RWPE1 (cell line): ENCODE results near the gene USP13.

Source experiments
- CTCF ChIA-PET: fragments of 350-600 bp; sonication (Branson Sonifier 250); formaldehyde crosslinking; extraction: SDS; loops from one replicate; lab custom pipeline; 2021; lab: Yijun Ruan, JAX
- POLR2A ChIA-PET: fragments of 400-600 bp; formaldehyde crosslinking; extraction: SDS; loops from one replicate; lab custom pipeline; 2020; ENCODE audit warnings: antibody characterized with exemption; ENCODE audit not compliant: low non-redundant PET; lab: Yijun Ruan, JAX
- DNase-seq: peaks from one replicate; pipeline ENCODE4 v3.0.0; 2012; ENCODE audit warnings: low spot score
- H3K27ac ChIP-seq: fragments of 450-650 bp; 2 replicates; pipeline ENCODE4 v1.5.1; 2017
- TF ChIP-seq, protein P1 (sequence below): fragments of 450-650 bp; conservative IDR thresholded peaks from 2 replicates; pipeline ENCODE4 v1.5.1; 2017; ENCODE audit warnings: low read depth, mild to moderate bottlenecking

USP13 gene

DNA sequence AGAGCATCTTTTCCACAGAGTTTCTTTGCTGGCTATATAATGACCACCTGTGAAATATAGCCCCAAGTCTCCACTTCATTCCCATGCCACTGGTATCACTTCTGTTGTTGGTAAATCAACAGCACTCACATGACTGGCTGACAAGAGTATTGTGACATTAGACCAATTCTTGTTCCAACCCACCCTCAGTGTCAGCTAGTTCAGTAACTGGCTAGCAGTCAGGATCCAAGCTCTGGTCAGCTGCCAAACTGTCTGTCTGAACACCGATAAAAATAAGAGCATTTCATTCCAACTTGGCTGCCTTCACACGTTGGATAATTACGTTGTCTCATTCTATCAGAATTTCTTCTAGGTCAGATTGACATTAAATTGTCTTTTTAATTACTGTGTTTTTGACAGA is 166.5 kb downstream of the USP13 start:
- ChIA-PET CTCF (no interaction called here), POLR2A (no interaction called here)
- H3K27ac ChIP-seq = no peak overlapping the region
- no peak for DNase-seq
- TF ChIP-seq, protein P1, sequence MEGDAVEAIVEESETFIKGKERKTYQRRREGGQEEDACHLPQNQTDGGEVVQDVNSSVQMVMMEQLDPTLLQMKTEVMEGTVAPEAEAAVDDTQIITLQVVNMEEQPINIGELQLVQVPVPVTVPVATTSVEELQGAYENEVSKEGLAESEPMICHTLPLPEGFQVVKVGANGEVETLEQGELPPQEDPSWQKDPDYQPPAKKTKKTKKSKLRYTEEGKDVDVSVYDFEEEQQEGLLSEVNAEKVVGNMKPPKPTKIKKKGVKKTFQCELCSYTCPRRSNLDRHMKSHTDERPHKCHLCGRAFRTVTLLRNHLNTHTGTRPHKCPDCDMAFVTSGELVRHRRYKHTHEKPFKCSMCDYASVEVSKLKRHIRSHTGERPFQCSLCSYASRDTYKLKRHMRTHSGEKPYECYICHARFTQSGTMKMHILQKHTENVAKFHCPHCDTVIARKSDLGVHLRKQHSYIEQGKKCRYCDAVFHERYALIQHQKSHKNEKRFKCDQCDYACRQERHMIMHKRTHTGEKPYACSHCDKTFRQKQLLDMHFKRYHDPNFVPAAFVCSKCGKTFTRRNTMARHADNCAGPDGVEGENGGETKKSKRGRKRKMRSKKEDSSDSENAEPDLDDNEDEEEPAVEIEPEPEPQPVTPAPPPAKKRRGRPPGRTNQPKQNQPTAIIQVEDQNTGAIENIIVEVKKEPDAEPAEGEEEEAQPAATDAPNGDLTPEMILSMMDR = no peak

DNA sequence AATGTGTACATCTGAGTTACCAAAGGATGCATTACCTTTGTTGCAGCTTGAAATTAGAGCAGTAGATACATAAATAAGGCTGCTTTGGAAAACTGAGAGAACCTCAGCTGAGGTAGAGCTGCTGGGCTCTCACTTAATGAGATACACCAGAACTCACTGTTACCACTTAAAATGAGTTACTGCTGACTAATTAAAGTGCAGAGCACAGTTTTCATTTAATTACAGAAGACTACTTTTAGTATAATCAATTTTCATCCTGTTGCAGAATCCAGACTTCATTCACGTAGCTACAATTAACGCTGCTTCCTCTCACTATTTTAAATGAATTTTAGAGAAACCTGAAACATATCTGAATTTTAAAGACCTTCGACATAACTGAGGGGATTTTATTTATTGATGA is 169.5 kb downstream of the USP13 start:
- ChIA-PET POLR2A (no interaction called here), CTCF (interaction anchor here (0.6 kb wide), 1 partner anchor 383 kb away, joined by 3 read pairs; no protein-coding TSS in a partner anchor)
- no peak for DNase-seq
- no peak overlapping the region for H3K27ac ChIP-seq
- TF ChIP-seq, protein P1 = no peak

DNA sequence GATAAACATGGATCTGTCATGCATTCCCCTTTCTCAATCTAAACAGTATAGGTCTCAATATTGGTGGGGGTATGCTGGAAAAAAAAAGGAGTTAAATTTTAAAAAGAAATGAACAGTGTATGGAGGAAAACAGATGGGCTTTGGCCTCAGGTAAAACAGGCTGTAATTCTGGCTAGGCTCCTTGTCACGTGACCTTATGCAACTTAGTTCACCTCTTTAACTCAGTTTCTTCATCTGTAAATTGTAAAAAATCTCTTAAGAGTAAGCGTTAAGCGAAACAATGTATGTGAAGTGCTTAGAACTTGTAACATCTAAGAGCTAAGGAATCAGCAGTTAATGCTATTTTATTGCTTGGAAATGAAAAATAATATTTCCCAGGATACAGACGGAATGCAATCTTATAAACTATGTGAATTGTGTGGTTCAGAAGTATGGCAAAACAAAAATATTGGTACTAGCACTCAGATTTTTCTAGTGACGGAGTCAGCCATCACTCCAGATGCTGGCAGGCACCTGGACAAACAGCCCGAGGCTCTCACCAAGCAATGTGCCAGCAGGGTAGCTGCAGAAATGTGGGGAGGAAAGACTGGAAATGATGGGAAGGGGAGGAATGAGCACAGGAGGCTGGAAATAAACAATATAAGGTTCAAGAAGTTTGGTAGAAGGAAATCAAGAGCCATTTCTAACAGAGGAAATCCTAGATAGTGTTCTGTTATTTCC is 172.8 kb downstream of the USP13 start:
- no peak for DNase-seq
- ChIA-PET CTCF (no interaction called here), POLR2A (no interaction called here)
- TF ChIP-seq, protein P1 = no peak
- H3K27ac ChIP-seq = no peak overlapping the region

DNA sequence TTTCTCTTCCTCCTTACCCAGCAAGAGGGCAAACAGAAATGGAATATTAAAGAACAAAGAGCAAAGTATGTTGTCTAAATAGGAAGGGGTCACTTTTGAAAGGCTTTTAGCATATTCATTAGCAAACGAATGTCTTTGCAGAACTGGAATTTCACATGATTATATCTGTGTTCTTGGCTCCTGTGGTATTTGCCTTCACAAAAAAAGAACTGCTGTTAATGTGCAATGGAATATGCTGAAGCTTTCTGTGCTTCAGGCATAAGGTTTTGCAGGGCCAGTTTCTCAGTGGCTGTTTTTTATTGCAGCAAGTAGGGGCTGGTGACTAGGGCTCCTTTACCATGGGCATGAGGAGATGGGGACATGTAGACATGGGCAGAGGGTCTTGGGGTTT is 173.4 kb downstream of the USP13 start:
- ChIA-PET POLR2A (no interaction called here), CTCF (no interaction called here)
- TF ChIP-seq, protein P1 = no peak
- no peak overlapping the region for H3K27ac ChIP-seq
- DNase-seq = no peak

DNA sequence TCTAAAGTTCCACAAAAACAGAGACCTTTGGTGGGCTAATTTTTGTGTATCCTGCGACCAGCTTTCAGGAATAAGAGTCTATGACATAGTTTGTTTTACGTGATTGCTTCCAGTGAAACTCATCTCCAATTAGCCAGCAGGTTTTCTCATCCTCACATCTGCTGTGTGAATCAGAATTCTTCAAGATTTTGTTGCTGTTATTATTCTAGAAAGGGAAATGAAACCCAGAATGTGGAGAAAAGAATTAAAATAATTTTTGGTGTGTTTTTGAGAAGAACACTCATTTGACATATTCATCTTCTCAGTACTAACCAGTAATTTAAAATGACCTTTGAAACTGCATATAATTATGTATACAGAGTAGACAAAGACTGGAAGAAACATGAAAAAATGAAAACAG is 175.9 kb downstream of the USP13 start:
- H3K27ac ChIP-seq = no peak overlapping the region
- no peak for DNase-seq
- CTCF ChIA-PET = no interaction called here
- TF ChIP-seq, protein P1 = no peak
- POLR2A ChIA-PET = no interaction called here

DNA sequence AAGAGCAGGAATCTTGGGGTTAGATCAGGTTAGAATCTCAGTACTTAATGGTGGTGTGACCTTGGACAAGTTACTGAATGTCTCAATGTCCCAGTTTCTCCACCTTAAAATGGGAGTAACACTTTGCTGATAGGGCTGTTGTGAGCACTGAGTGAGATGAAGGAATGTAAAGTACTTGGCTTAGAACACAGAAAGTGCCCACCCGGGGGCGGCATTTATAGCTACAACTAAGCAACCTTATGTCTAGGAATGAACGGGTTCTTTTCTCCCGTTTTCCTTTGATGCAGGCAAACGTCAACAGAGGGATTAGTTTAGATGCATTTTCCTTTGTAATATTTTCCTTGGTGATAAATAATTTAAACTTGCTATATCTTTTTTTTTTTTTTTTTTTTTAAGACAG is 176.6 kb downstream of the USP13 start:
- no peak for DNase-seq
- TF ChIP-seq, protein P1 = no peak
- ChIA-PET POLR2A (no interaction called here), CTCF (interaction anchor here (0.7 kb wide), 1 partner anchor 201 kb away, joined by 3 read pairs; no protein-coding TSS in a partner anchor)
- no peak overlapping the region for H3K27ac ChIP-seq
